ENCODE measurements around the gene KRT86.
"Not testable (repeated sequence)": the region's sequence is repeated elsewhere in the genome, so short reads cannot be mapped to it uniquely, and the experiment has no call there.

Gene KRT86

GRCh38 chr12:52252175-52252615 is 22.2 kb upstream of the KRT86 start:
- not testable (repeated sequence) for DNase-seq

GRCh38 chr12:52252728-52253343 is 21.6 kb upstream of the KRT86 start:
- no peak for DNase-seq

- DNase-seq, result no peak
Observed at GRCh38 chr12:52253391-52254179, 20.9 kb upstream of the KRT86 start.

GRCh38 chr12:52254180-52254964 is 20.1 kb upstream of the KRT86 start:
- no peak for DNase-seq

- no peak for DNase-seq
Observed at GRCh38 chr12:52254965-52255751, 19.3 kb upstream of the KRT86 start.

- DNase-seq, result no peak
Observed at GRCh38 chr12:52255926-52256583, 18.4 kb upstream of the KRT86 start.

- DNase-seq, result peak; percentile 24
Observed at GRCh38 chr12:52256584-52256935, 17.9 kb upstream of the KRT86 start.

GRCh38 chr12:52257074-52257551 is 17.3 kb upstream of the KRT86 start:
- no peak for DNase-seq

GRCh38 chr12:52257922-52258321 is 16.5 kb upstream of the KRT86 start:
- DNase-seq, result not testable (repeated sequence)

GRCh38 chr12:52258335-52258901 is 16.0 kb upstream of the KRT86 start:
- no peak for DNase-seq

- DNase-seq, result peak; percentile 93
Observed at GRCh38 chr12:52259657-52260243, 14.7 kb upstream of the KRT86 start.

GRCh38 chr12:52260361-52261207 is 13.9 kb upstream of the KRT86 start:
- DNase-seq, result peak; percentile 59

- no peak for DNase-seq
Observed at GRCh38 chr12:52261208-52261484, 13.3 kb upstream of the KRT86 start.

GRCh38 chr12:52262286-52262685 is 12.2 kb upstream of the KRT86 start:
- DNase-seq, result no peak

GRCh38 chr12:52263761-52264434 is 10.5 kb upstream of the KRT86 start:
- no peak for DNase-seq

GRCh38 chr12:52264435-52264825 is 10.0 kb upstream of the KRT86 start:
- DNase-seq, result no peak

GRCh38 chr12:52266514-52266913 is 7.9 kb upstream of the KRT86 start:
- DNase-seq, result peak; percentile 63

- DNase-seq, result no peak
Observed at GRCh38 chr12:52267266-52267665, 7.2 kb upstream of the KRT86 start.

- DNase-seq, result no peak
Observed at GRCh38 chr12:52267699-52268098, 6.7 kb upstream of the KRT86 start.

GRCh38 chr12:52268212-52268611 is 6.2 kb upstream of the KRT86 start:
- no peak for DNase-seq
